ENCODE measurements around the gene UFC1. TPM values are rescaled to one million over a fixed set of nuclear protein-coding genes. Genes with fewer than 3 reads are reported as not detected.

The UFC1 gene
- total RNA-seq, 4 donors from 2014 or later = 42.0 to 100 (median 82.5) TPM

DNA sequence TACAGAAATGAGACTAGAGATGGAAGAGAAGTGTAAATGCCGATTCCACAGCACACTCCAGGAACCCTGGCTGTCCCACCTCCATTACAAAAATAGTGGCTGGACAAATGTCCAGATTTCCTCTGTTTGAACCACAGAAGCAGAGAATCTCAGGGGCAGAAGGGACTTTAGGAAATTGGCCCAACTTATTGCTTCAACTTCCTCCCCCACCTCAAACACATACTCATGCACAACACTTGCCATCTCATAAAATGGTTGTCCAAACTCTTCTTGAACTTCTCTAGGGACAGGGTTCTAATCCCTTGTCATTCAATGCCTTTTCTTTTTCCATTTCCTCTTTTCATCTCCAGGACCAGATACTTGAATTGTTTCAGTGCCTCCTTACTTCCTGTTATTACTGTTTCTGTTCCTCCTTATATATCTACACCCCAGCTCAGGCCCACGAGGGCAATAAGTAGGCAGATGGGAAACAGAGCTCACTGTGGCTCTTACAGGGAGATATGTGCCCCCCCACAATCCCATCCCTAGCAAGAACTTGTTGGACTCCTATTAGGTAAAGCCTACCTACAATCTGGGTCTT is 32.0 kb downstream of the UFC1 start:
- TF ChIP-seq POLR2A (IDR thresholded peaks at IDR 0.05) = no peak
- TF ChIP-seq, protein P1, sequence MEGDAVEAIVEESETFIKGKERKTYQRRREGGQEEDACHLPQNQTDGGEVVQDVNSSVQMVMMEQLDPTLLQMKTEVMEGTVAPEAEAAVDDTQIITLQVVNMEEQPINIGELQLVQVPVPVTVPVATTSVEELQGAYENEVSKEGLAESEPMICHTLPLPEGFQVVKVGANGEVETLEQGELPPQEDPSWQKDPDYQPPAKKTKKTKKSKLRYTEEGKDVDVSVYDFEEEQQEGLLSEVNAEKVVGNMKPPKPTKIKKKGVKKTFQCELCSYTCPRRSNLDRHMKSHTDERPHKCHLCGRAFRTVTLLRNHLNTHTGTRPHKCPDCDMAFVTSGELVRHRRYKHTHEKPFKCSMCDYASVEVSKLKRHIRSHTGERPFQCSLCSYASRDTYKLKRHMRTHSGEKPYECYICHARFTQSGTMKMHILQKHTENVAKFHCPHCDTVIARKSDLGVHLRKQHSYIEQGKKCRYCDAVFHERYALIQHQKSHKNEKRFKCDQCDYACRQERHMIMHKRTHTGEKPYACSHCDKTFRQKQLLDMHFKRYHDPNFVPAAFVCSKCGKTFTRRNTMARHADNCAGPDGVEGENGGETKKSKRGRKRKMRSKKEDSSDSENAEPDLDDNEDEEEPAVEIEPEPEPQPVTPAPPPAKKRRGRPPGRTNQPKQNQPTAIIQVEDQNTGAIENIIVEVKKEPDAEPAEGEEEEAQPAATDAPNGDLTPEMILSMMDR (IDR thresholded peaks at IDR 0.05) = no peak
- intact Hi-C loops (cut with DNase I; ENCODE audit: low total_unique reads) = no loop called here
- no peak overlapping the region for H3K4me3 ChIP-seq (ENCODE audit: low read depth, poor library complexity, severe bottlenecking)
- WGBS, 2 donors = 35 to 38% methylated on average over 2 of the region's 2 CpGs
- DNase-seq (ENCODE audit: low spot score in 2 of 2) = no peak

DNA sequence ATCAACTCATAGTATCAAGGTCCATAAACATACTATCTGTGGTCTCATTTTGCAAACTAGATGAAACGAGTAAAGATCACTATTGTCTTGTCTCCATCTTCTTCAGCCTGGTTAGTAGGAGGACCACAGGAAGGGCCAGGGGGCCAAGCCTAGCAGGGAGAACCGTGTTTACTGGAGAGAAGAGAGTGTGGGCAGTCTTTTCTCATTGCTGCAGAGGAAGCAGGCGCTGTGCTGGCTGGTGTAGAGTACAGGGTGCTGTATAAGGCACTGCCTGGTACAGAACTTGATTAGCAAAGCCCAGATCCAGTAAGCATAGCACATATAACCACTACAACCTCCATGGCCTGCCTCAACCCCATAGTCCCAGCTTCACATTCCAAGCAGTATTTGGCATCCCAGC is 33.5 kb downstream of the UFC1 start:
- intact Hi-C loops (cut with DNase I; ENCODE audit: low total_unique reads) = no loop called here
- WGBS, 2 donors = 77 to 80% methylated on average over 3 of the region's 3 CpGs
- DNase-seq (ENCODE audit: low spot score in 2 of 2) = no peak
- no peak overlapping the region for H3K4me3 ChIP-seq (ENCODE audit: low read depth, poor library complexity, severe bottlenecking)
- no peak for TF ChIP-seq POLR2A (IDR thresholded peaks at IDR 0.05)
- TF ChIP-seq, protein P1 (IDR thresholded peaks at IDR 0.05) = no peak

DNA sequence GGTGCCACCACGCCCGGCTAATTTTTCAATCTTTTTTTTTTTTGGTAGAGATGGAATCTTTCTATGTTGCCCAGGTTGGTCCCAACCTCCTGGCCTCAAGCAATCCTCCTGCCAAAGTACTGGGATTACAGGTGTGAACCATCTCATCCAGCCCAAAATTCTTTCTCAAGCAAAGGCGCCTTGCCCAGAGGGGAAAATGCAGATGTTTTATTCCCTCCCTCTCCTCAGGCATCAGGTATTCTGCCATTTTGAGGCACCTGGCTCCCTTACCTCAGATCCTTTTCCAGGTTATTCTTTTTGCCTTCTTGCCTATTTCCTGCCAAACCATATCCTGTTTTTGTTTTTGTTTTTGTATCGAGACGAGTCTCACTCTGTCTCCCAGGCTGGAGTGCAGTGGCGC is 34.6 kb downstream of the UFC1 start:
- DNase-seq (ENCODE audit: low spot score in 2 of 2) = no peak
- intact Hi-C loops (cut with DNase I; ENCODE audit: low total_unique reads) = no loop called here
- no peak overlapping the region for H3K4me3 ChIP-seq (ENCODE audit: low read depth, poor library complexity, severe bottlenecking)
- 50 to 56% methylated on average over 6 of the region's 6 CpGs for WGBS, 2 donors
- TF ChIP-seq, protein P1 (IDR thresholded peaks at IDR 0.05) = no peak
- TF ChIP-seq POLR2A (IDR thresholded peaks at IDR 0.05) = no peak

DNA sequence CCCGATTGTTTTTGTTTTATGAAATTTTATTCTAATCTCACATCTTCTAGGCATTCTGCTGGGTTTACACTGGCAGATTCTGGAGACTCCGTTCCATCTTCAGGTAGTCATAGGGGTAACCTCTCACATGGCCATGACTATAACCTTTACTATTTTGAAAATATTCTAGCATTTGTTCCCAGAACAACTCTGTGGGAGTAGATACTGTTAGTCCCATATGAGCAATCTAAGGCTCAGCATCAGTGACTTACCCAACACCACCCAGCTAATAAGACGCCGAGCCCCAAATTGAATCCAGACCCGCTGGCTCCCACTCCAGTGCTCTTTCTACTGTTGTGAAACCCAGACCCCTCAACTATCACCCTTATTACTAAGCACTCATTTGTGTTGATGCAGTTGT is 35.3 kb downstream of the UFC1 start:
- DNase-seq (ENCODE audit: low spot score in 2 of 2) = no peak
- no peak overlapping the region for H3K4me3 ChIP-seq (ENCODE audit: low read depth, poor library complexity, severe bottlenecking)
- 78 to 86% methylated on average over 5 of the region's 5 CpGs for WGBS, 2 donors
- intact Hi-C loops (cut with DNase I; ENCODE audit: low total_unique reads) = no loop called here
- TF ChIP-seq POLR2A (IDR thresholded peaks at IDR 0.05) = no peak
- TF ChIP-seq, protein P1 (IDR thresholded peaks at IDR 0.05) = no peak

DNA sequence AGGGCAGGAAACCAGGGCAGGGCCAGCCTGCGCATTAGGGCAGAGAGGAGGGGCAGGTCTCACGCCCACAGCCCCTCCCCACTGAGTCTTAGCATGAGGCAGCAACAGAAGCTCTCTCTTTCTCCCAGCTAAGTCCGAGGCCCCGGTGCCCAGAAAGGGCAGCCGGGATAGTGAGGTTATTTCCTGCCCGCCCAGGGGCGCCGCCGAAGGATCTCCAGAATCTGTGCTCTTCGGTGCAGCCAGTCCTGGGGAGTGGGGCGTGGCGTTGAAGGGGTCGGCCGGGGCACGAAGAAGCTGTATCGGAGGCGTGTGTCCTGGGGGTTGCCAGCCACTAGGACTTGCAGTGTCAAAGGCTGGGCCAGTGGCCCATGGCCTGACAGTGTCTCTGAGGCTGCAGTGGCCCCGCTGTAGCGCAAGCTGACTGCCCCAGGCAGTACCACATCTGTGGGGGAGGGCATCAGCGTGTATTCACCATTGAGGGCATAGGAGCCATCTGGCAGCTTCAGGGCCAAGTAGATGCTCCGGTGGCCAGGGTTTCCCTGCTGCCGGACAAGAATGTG is 37.3 kb downstream of the UFC1 start:
- TF ChIP-seq, protein P1 (IDR thresholded peaks at IDR 0.05) = no peak
- intact Hi-C loops (cut with DNase I; ENCODE audit: low total_unique reads) = no loop called here
- 72 to 76% methylated on average over 12 to 22 of the region's 22 CpGs for WGBS, 2 donors
- no peak overlapping the region for H3K4me3 ChIP-seq (ENCODE audit: low read depth, poor library complexity, severe bottlenecking)
- no peak for DNase-seq (ENCODE audit: low spot score in 2 of 2)

DNA sequence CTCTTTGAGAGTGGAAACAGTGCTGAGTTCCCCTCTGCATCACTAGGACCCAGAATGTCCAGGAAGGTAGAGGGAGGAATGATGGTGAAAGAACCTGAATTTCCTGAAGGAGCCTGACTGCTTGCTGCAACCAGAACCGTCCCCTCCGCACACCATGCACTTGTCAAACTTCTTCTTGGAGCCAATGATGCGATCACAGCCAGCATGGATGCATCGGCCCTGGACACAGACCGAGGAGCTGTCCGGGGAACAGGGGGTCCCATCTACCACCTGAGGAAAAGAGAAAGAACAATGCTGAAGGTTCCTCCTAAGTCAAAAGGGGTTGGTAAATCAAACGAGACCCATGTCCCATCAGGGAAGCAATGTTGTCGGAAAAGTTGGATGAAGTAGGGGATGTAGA is 38.2 kb downstream of the UFC1 start:
- intact Hi-C loops (cut with DNase I; ENCODE audit: low total_unique reads) = no loop called here
- no peak for DNase-seq (ENCODE audit: low spot score in 2 of 2)
- no peak overlapping the region for H3K4me3 ChIP-seq (ENCODE audit: low read depth, poor library complexity, severe bottlenecking)
- TF ChIP-seq, protein P1 (IDR thresholded peaks at IDR 0.05) = no peak
- no peak for TF ChIP-seq POLR2A (IDR thresholded peaks at IDR 0.05)
- 59 to 72% methylated on average over 8 of the region's 8 CpGs for WGBS, 2 donors
